Endothelial cell of umbilical vein (primary cell): ENCODE data around the gene KLC1. TPM values are rescaled to one million over a fixed set of nuclear protein-coding genes. Genes with fewer than 3 reads are reported as not detected.
A peak's percentile ranks its signal among the peaks of the same experiment; 100 is the strongest.

ENCODE experiments used
- BruUV-seq: library from RNA; stranded (reverse); fragments of 400-500 nt; replicated peaks from 2 replicates; lab custom pipeline; 2021; lab: Mats Ljungman, UMichigan
- CTCF ChIA-PET: fragments of 300-600, 350-600 bp; sonication (Branson Sonifier 250); formaldehyde crosslinking; loops from one replicate; lab custom pipeline; 2021; ENCODE audit warnings: antibody characterized with exemption, inconsistent platforms; lab: Charles Lee
- POLR2A ChIA-PET: fragments of 300-600, 350-600 bp; sonication (Branson Sonifier 250); formaldehyde crosslinking; loops from one replicate; lab custom pipeline; 2021; ENCODE audit warnings: antibody characterized with exemption, inconsistent platforms; lab: Charles Lee
- DNase-seq: peaks from one replicate; pipeline ENCODE4 v3.0.0-alpha.2; 2011; ENCODE audit warnings: low read depth, low spot score
- FAIRE-seq: peaks from 2 replicates; lab custom pipeline; 2011; peaks lifted over from hg19 to GRCh38; lab: Jason Lieb, UNC
- H2AFZ ChIP-seq: 2 replicates; pipeline ENCODE4 v1.6.0; 2012; ENCODE audit warnings: low read depth, low read length, control low read depth, inconsistent platforms
- H3K27ac ChIP-seq: 2 replicates; pipeline ENCODE4 v1.5.1; 2011; ENCODE audit warnings: low read depth, mild to moderate bottlenecking, control low read depth, low read length, moderate library complexity; ENCODE audit not compliant: insufficient read depth
- H3K27me3 ChIP-seq, 2 experiments: 2 replicates each; pipeline versions ENCODE4 v1.6.0 to v1.6.1; 2011; ENCODE audit warnings: low read length in 2 of 2, mixed read lengths in 1 of 2; ENCODE audit not compliant: control insufficient read depth in 2 of 2, insufficient read depth in 2 of 2
- H3K36me3 ChIP-seq, 2 experiments: 2 replicates in 1 of 2; 3 replicates in 1 of 2; pipeline ENCODE4 v1.5.1; 2011; ENCODE audit warnings: low read length in 2 of 2, mild to moderate bottlenecking in 1 of 2, moderate library complexity in 1 of 2; ENCODE audit not compliant: control insufficient read depth in 2 of 2, insufficient read depth in 2 of 2; ENCODE audit errors: extremely low read depth in 1 of 2
- H3K4me1 ChIP-seq: 3 replicates; pipeline ENCODE4 v1.5.1; 2011; ENCODE audit warnings: mild to moderate bottlenecking, low read length; ENCODE audit not compliant: control insufficient read depth, insufficient read depth; ENCODE audit errors: extremely low read depth
- H3K4me2 ChIP-seq: 2 replicates; pipeline ENCODE4 v1.6.1; 2011; ENCODE audit warnings: low read length, control low read depth, mixed read lengths; ENCODE audit not compliant: insufficient read depth
- H3K4me3 ChIP-seq, 3 experiments: fragments of 200-600 bp in 1 of 3; sonication (generic), shearing (Covaris generic) in 1 of 3; replicated peaks in 1 of 3; 2 replicates each; pipeline ENCODE4 v1.5.1; 2011 to 2016; ENCODE audit warnings: control low read depth in 3 of 3, low read length in 3 of 3, mild to moderate bottlenecking in 2 of 3, inconsistent platforms in 1 of 3, low read depth in 1 of 3, moderate library complexity in 1 of 3; ENCODE audit not compliant: insufficient read depth in 1 of 3
- H3K79me2 ChIP-seq: 2 replicates; pipeline ENCODE4 v1.6.0; 2012; ENCODE audit warnings: low read length, inconsistent platforms; ENCODE audit not compliant: control insufficient read depth, insufficient read depth
- H3K9ac ChIP-seq: replicated peaks from 2 replicates; pipeline ENCODE3; 2011; ENCODE audit warnings: low read length, control low read depth; ENCODE audit not compliant: insufficient read depth; ENCODE audit errors: extremely low read depth
- H3K9me1 ChIP-seq: replicated peaks from 3 replicates; pipeline ENCODE4 v1.6.0; 2011; ENCODE audit warnings: mild to moderate bottlenecking, low read length; ENCODE audit not compliant: control insufficient read depth, insufficient read depth; ENCODE audit errors: extremely low read depth
- H3K9me3 ChIP-seq: replicated peaks from 2 replicates; pipeline ENCODE4 v1.5.1; 2012; ENCODE audit warnings: low read length, inconsistent platforms; ENCODE audit not compliant: control insufficient read depth, insufficient read depth
- H4K20me1 ChIP-seq: replicated peaks from 2 replicates; pipeline ENCODE3; 2011; ENCODE audit warnings: mild to moderate bottlenecking, low read length; ENCODE audit not compliant: control insufficient read depth, insufficient read depth; ENCODE audit errors: extremely low read depth
- CTCF ChIP-seq, 2 donors: IDR thresholded peaks; 1 replicate in 1 of 2; 2 replicates in 1 of 2; pipeline ENCODE4 v1.5.1; 2011; ENCODE audit warnings: low read length in 2 of 2, mild to moderate bottlenecking in 2 of 2, moderate library complexity in 2 of 2, control low read depth in 1 of 2, inconsistent platforms in 1 of 2, low read depth in 1 of 2; ENCODE audit not compliant: insufficient read depth in 1 of 2; ENCODE audit errors: extremely low read depth in 1 of 2
- EZH2 ChIP-seq: IDR thresholded peaks from 2 replicates; pipeline ENCODE4 v1.6.1; 2012; ENCODE audit warnings: borderline replicate concordance, low read depth, mild to moderate bottlenecking, moderate library complexity, low read length, inconsistent platforms; ENCODE audit not compliant: severe bottlenecking
- FOS ChIP-seq: IDR thresholded peaks from 2 replicates; pipeline ENCODE4 v1.6.1; 2011; ENCODE audit warnings: mild to moderate bottlenecking, low read length, moderate library complexity, borderline replicate concordance; ENCODE audit not compliant: insufficient read depth
- GATA2 ChIP-seq: IDR thresholded peaks from 2 replicates; pipeline ENCODE4 v1.7.0; 2011; ENCODE audit warnings: low read depth, mild to moderate bottlenecking, moderate library complexity, mixed read lengths, low read length; ENCODE audit not compliant: insufficient read length, insufficient read depth
- JUN ChIP-seq: IDR thresholded peaks from 2 replicates; pipeline ENCODE4 v1.6.1; 2011; ENCODE audit warnings: borderline replicate concordance, low read depth; ENCODE audit not compliant: insufficient read length, insufficient read depth
- MAX ChIP-seq: IDR thresholded peaks from 2 replicates; pipeline ENCODE4 v1.6.1; 2011; ENCODE audit not compliant: insufficient read depth, insufficient read length
- MYC ChIP-seq: IDR thresholded peaks from one replicate; pipeline ENCODE4 v1.6.1; 2011; ENCODE audit warnings: mild to moderate bottlenecking, low read depth, low read length
- POLR2A ChIP-seq: IDR thresholded peaks from 2 replicates; pipeline ENCODE4 v1.6.1; 2012; ENCODE audit warnings: low read depth, mild to moderate bottlenecking, control low read depth, low read length
- POLR2AphosphoS5 ChIP-seq: IDR thresholded peaks from 2 replicates; pipeline ENCODE4 v1.6.1; 2012; ENCODE audit warnings: low read depth, mild to moderate bottlenecking, control low read depth, low read length, moderate library complexity; ENCODE audit not compliant: insufficient read depth
- dilution Hi-C: fragments of 300-500 bp; cut with MboI; formaldehyde crosslinking; loops from one replicate; pipeline ENCODE4 v1.15.0; 2019; ENCODE audit warnings: low sequenced_read_pairs; ENCODE audit not compliant: extremely low pct_ligation_motif_present
- intact Hi-C: fragments of 100-400 bp; cut with micrococcal nuclease; formaldehyde crosslinking; loops from one replicate; pipeline ENCODE4 v1.10.0; 2022
- polyA plus RNA-seq, 4 experiments: library from polyadenylated mRNA; depleted of rRNA in 3 of 4; stranded (reverse) in 3 of 4; unstranded in 1 of 4; fragments of >200 nt; gene quantifications; 2 replicates each; pipeline versions ENCODE4 v1.2.1 to v1.2.3, GENCODE V29; 2011 to 2012; ENCODE audit warnings: missing spikeins in 1 of 4
- total RNA-seq: library from RNA; stranded (reverse); gene quantifications from 2 replicates; pipeline ENCODE4 v1.2.3, GENCODE V29; 2021

Gene KLC1
- total and polyA plus RNA-seq, 2 donors (not counting 3 experiments of a cell fraction or from before 2014, with no cell fraction given), result 124 to 233 TPM

GRCh38 chr14:103749452-103749851, 120.4 kb downstream of the KLC1 start:
- no peak overlapping the region for H3K4me3 ChIP-seq
- H3K27ac ChIP-seq, result no peak overlapping the region
- H3K27me3 ChIP-seq, result no peaks in the 10 kb centered on the region
- H3K9ac ChIP-seq, result no peak overlapping the region
- FAIRE-seq (peak; percentile 52), DNase-seq (no peak)
- no peaks in the 10 kb centered on the region for H3K9me3 ChIP-seq
- ChIA-PET POLR2A (no interaction called here), CTCF (interaction anchor here (1.0 kb wide), 1 partner anchor 9 kb away, joined by 3 read pairs; no protein-coding TSS in a partner anchor)
- TF ChIP-seq FOS (peak; percentile 58), GATA2 (no peak)
- BruUV-seq, result no TSS peak
- no peaks in the 10 kb centered on the region for H3K79me2 ChIP-seq
- intact Hi-C loops (loop anchor here (1.0 kb wide), 1 partner anchor 42 kb away; no protein-coding TSS in a partner anchor), dilution Hi-C loops (no loop called here)
- peaks cover 0 to 11% of the 10 kb centered on the region in 2 experiments for H3K36me3 ChIP-seq
- no peaks in the 10 kb centered on the region for H4K20me1 ChIP-seq
- H2AFZ ChIP-seq, result no peak overlapping the region
- peaks cover 20% of the 10 kb centered on the region for H3K4me1 ChIP-seq
- no peaks in the 10 kb centered on the region for H3K9me1 ChIP-seq
- no peak overlapping the region for H3K4me2 ChIP-seq

GRCh38 chr14:103749860-103750259, 120.8 kb downstream of the KLC1 start:
- dilution Hi-C loops, result no loop called here

More at GRCh38 chr14:103749860-103750259, 120.8 kb downstream of the KLC1 start:
- no peak overlapping the region for H3K27ac ChIP-seq
- CTCF ChIA-PET, result interaction anchor here (1.0 kb wide), 1 partner anchor 9 kb away, joined by 3 read pairs; no protein-coding TSS in a partner anchor
- no peak overlapping the region for H3K9ac ChIP-seq
- intact Hi-C loops, result loop anchor here (1.0 kb wide), 1 partner anchor 41 kb away; no protein-coding TSS in a partner anchor
- H3K9me3 ChIP-seq, result no peaks in the 10 kb centered on the region
- no peaks in the 10 kb centered on the region for H3K27me3 ChIP-seq
- peaks cover 24% of the 10 kb centered on the region for H3K4me1 ChIP-seq
- H4K20me1 ChIP-seq, result no peaks in the 10 kb centered on the region
- no peaks in the 10 kb centered on the region for H3K79me2 ChIP-seq
- no peak overlapping the region for H3K4me3 ChIP-seq
- no peaks in the 10 kb centered on the region for H3K9me1 ChIP-seq
- FAIRE-seq (no peak), DNase-seq (no peak)
- no TSS peak for BruUV-seq
- H2AFZ ChIP-seq, result no peak overlapping the region
- no peak overlapping the region for H3K4me2 ChIP-seq
- TF ChIP-seq EZH2 (no peak), MAX (no peak), JUN (no peak), POLR2A (no peak), FOS (no peak), MYC (no peak), POLR2AphosphoS5 (no peak), GATA2 (no peak), CTCF (IDR thresholded peaks at IDR 0.05; ENCODE audit: extremely low read depth in 1 of 2, insufficient read depth in 1 of 2, low read depth in 1 of 2, low read length in 2 of 2) (no peak)
- POLR2A ChIA-PET, result no interaction called here
- peaks cover 0 to 11% of the 10 kb centered on the region in 2 experiments for H3K36me3 ChIP-seq
